HG03571 (cell line): ENCODE results near the gene TEF.

Source experiments
- ATAC-seq: cut with Tn5 transposase; IDR thresholded peaks from one replicate; pipeline ENCODE4 v1.9.1; 2021; ENCODE audit not compliant: unreplicated experiment

Gene TEF

GRCh38 chr22:41353862-41354575 lies 27.7 kb upstream of the TEF start:
- no peak for ATAC-seq

DNA sequence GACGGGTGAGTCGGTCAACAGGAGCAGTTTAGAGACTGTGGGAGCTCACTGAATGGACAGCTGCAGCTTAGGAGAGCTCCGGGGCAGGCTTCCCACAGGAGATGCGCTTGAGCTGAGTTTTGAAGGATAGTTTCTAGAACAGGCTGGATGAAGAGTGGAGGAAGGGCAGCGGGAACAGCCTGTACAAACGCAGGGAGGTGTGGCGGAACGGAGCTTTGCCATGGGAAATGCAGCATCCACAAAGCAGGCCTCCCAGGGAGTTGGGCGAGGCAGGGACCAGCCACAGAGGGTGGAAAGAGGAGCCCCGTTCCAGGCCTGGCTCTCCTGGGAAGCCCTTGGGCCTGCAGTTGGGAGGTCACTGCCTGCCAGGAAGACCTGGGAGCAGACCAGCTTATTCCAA lies 26.8 kb upstream of the TEF start:
- no peak for ATAC-seq

- ATAC-seq: no peak
These were observed 25.8 kb upstream of the TEF start for GRCh38 chr22:41355895-41356294.

DNA sequence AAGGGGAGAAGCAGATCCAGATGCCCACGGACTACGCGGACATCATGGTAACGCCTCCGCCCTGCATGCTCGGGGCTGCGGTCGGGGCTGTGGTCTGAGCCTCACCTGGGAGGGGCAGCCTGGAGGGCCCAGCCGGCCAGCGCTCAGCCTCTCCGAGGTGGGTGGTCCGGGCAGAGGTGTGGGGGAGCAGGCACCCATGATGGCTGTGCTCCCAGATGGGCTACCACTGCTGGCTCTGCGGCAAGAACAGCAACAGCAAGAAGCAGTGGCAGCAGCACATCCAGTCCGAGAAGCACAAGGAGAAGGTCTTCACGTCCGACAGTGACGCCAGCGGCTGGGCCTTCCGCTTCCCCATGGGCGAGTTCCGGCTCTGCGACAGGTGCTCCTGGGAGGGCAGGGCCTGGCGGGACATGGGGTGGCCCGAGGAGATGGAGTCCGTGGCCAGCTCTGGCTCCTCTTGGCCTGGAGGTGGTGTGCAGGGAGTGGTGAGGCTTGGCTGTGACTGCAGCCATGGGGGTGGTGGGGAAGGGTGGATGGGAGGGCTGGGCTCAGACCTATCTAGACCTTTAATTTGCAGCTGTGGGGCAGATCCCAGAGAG lies 25.2 kb upstream of the TEF start:
- ATAC-seq: no peak

GRCh38 chr22:41357191-41357590 lies 24.6 kb upstream of the TEF start:
- ATAC-seq: no peak

DNA sequence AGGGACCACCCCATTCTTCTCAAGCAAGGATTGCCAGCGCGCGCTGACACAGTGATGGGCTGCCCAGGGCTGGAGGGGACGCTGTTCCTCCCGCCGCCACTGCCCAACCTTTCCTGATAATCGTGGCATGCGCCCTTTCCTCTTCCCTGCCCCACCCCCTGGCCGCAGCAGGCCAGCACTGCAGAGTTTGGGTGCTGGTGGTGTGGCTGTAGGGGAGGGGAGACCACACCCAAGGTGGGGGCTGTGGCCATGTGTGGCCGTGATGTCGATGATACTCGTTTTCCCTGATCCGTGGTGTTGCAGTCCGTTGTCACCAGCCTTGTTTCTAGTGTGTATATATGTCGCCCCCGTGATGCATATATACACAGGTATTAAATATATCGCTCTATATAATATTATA lies 22.8 kb upstream of the TEF start:
- ATAC-seq: no peak

DNA sequence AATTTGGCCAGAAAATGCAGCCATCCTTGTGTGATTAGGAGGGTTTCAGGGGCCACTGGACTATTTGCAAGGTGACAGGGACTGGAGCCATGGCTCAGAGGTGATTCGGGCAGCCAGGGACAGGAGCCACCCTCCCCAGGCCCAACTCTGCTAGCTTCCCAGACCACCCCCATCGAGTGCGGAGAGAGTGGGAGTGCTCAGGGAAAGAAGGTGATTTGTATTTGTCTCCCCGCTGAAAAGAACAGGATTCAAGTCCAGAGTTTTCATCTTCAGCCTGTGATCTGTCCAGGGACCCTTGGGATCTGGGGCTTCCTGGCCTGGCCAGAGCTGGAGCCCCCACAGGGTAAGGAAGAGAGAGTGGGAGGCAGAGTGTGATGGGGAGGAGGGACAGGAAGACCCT lies 22.4 kb upstream of the TEF start:
- ATAC-seq: no peak

GRCh38 chr22:41360126-41360525 lies 21.6 kb upstream of the TEF start:
- no peak for ATAC-seq

- ATAC-seq: no peak
These were observed 19.9 kb upstream of the TEF start for GRCh38 chr22:41361716-41362310.

DNA sequence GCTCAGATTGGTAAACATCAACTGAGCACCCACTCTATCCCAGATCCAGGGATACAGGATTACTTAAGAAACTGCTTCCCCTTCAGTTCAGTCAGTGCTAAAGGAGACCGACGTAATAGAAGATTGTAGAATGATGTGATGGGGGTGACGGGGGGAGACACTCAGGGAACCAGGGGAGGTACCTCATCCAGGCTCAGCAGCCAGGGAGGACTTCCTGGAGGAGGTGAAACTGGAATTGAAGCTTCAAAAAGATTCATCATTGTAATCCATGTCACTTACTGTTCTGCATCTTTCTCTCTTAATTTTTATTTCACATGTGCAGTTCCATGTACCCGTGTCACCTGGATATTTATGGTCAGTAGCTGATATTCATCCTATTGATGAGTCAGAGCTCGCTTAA lies 19.1 kb upstream of the TEF start:
- ATAC-seq: no peak

DNA sequence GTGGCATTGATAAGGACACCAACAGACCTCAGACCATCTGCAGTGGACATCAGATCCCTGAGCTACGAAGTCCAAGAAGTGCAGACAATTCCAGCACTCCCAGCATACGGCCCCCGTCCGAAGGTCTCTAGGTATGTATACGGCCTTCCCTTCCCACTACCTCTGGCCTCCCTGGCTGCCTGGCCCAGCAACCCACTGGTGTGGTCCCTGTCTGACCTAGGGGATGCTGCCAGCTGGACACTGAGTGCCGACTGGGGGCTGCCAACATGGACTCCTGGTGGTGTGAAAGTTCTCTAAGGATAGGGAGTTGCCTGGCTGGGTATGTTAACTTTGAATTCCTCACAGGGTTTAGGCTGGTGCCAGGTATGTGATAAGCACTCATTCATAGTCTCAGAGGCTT lies 17.5 kb upstream of the TEF start:
- ATAC-seq: no peak

GRCh38 chr22:41364955-41365354 lies 16.8 kb upstream of the TEF start:
- ATAC-seq: no peak

DNA sequence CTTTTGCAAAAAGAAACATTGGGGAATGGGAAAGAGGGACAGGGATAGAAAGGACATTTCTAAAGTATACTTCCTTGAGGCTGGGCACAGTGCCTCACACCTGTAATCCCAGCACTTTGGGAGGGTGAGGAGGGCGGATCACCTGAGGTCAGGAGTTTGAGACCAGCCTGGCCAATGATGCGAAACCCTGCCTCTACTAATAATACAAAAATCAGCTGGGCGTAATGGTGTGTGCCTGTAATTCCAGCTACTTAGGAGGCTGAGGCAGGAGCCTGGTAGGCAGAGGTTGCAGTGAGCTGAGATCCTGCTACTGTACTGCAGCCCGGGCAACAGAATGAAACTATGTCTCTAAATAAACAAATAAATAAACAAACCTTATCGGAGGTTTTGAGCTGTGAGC lies 16.3 kb upstream of the TEF start:
- ATAC-seq: no peak

DNA sequence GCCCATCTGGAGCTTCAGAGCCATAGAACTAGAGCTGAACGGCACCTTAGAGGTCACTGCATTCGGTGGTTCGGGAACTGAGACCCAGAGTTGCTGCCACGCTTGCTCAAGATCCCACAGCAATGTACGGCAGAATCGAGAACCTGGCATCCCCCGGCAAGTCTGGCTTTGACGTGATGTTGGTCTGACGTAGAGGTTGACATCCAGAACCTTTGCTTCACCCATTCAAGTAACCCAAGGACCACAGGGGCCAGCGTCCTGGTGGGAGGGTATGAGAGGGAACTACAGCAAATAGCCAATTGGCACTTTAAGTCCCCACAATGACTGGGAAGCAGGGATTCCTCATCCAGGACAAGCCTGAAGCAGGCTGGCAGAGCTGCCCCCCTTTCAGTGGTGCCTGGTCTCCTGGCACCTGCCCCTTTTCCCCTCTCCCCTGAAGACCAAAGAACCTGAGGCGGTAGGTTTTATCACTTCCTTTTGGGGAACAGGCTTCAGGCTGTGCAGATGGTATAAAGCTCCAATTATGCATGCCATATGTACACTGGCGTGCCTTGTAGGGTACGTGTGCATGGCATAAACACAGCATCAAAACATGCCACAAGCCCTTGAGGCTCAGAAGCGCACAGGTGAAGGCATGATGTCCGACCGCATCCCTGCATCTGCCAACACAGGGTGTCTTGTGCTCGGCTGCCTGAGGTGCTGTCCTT lies 15.3 kb upstream of the TEF start:
- no peak for ATAC-seq

DNA sequence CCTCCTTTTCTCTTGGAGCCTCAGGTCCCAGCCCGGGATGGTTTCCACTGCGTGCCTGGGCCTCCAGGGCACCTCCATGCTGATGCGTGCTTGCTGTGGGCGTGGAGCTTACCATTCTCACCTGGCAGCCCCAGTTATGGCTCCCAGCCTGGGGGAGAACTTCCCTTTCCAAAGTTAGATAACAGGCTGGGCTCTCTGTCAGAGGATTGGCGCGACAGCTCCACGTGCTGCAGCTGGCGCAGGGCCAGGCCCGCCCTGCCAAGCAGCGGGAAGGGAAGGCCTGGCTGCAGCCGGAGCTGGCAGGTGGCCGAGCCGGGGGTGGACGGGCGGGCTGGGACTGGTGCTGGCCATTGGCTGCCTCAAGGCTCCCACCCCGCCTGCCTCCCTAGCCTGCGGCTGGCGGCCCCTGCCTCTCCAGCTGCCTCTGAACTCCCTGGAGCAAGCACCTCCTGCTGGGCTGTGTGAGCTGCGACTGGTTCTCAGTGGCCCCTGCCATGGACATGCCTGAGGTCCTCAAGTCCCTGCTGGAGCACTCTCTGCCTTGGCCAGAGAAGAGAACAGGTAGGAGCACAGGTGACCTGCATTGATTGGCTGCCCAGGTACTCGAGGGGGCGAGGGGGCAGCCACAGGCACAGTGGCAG lies 14.6 kb upstream of the TEF start:
- ATAC-seq: no peak

GRCh38 chr22:41367680-41368542 lies 13.8 kb upstream of the TEF start:
- ATAC-seq: no peak

DNA sequence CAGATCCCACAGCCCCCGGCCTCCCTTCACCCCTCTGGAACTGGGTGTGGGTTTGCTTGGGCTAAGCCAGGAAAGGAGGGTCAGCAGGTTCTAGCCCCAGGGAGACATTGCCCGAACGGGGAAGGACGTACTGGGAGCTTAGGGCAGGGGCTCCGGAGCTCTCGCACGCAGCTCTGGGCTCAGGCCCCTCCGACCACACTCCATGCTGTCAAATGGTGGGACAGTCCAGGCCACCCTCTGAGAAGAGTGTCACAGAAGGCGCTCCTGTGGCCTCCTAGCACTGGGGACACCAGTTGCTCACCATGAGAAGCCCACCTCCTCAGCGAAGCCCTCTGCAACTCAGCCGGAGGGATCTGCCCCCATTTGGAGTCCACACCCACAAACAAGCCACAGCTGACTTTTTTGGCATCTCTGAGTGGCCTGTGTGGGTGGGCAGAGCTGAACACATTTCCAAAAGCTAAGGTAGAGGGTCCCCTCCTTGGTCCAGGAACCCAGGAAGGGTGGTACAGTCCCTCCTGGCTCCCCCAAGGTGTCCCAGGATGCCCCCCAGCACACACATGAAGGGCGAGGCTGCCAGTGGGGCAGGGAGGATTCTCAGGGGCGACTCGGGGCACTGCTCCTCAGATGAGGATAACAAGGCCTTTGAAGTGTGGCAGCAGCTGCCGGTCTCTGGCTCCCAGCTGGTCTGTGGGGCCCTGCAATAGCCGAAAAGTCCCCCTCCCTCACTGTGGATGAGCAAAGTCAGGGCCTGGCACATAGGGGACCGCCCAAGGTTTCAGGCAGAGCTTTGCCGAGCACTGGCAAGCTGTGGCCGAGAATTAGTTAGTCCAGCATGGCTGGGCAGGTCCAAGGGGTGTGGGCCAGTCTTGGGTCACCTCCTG lies 13.0 kb upstream of the TEF start:
- ATAC-seq: no peak

DNA sequence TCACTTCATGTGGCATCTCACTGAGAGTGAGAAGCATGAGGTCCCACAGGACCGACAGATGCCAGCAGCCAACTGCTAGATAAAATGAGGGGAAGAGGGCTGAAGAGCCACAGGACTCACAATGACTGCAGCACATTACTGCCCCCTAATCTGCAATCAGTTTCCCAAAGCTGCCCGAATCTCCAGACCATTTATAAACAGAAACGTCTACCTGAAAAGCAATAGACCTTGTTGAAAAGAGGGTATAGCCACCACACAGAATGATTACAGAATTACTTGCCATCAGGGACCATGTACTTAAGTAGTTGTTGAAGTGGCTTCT lies 12.4 kb upstream of the TEF start:
- no peak for ATAC-seq

GRCh38 chr22:41369837-41370236 lies 11.9 kb upstream of the TEF start:
- no peak for ATAC-seq

GRCh38 chr22:41377846-41378245 lies 3.9 kb upstream of the TEF start:
- no peak for ATAC-seq
